AG09309 (cell line): ENCODE data around the gene FCSK.

Experiments
- DNase-seq: peaks from one replicate; pipeline ENCODE4 v3.0.0-alpha.2; 2010; ENCODE audit warnings: low read depth
- H3K4me3 ChIP-seq: 2 replicates; pipeline ENCODE4 v1.5.1; 2011; ENCODE audit warnings: mild to moderate bottlenecking, low read depth, low read length, moderate library complexity; ENCODE audit not compliant: control insufficient read depth
- CTCF ChIP-seq: IDR thresholded peaks from 2 replicates; pipeline ENCODE4 v1.5.1; 2011; ENCODE audit warnings: mild to moderate bottlenecking, low read depth, low read length, inconsistent platforms; ENCODE audit not compliant: insufficient read depth, control insufficient read depth; ENCODE audit errors: missing control alignments

FCSK gene

GRCh38 chr16:70481929-70482536 lies 27.6 kb downstream of the FCSK start:
- peak; percentile 50 for DNase-seq
- no peak overlapping the region for H3K4me3 ChIP-seq
- no peak for TF ChIP-seq CTCF

GRCh38 chr16:70482624-70483023 lies 28.2 kb downstream of the FCSK start:
- no peak for DNase-seq

GRCh38 chr16:70483426-70483825 lies 29.0 kb downstream of the FCSK start:
- DNase-seq: no peak
- no peak for TF ChIP-seq CTCF
- no peak overlapping the region for H3K4me3 ChIP-seq

More at GRCh38 chr16:70482624-70483023, 28.2 kb downstream of the FCSK start:
- H3K4me3 ChIP-seq: no peak overlapping the region
- no peak for TF ChIP-seq CTCF

GRCh38 chr16:70484867-70485266 lies 30.5 kb downstream of the FCSK start:
- DNase-seq: no peak
- H3K4me3 ChIP-seq: no peak overlapping the region
- no peak for TF ChIP-seq CTCF

GRCh38 chr16:70490261-70490660 lies 35.9 kb downstream of the FCSK start:
- H3K4me3 ChIP-seq: no peak overlapping the region
- no peak for TF ChIP-seq CTCF
- no peak for DNase-seq

- no peak overlapping the region for H3K4me3 ChIP-seq
- no peak for TF ChIP-seq CTCF
- DNase-seq: no peak
Measured at GRCh38 chr16:70493802-70494201, 39.4 kb downstream of the FCSK start.
